ENCODE measurements around the gene TFG. TPM values are rescaled to one million over a fixed set of nuclear protein-coding genes. Genes with fewer than 3 reads are reported as not detected.

Gene TFG
- total and polyA plus RNA-seq, 9 of the 15 experiments (the other 6 are each of a cell fraction or from before 2014, with no cell fraction given), result 31.8 to 143 (median 57.8) TPM

DNA sequence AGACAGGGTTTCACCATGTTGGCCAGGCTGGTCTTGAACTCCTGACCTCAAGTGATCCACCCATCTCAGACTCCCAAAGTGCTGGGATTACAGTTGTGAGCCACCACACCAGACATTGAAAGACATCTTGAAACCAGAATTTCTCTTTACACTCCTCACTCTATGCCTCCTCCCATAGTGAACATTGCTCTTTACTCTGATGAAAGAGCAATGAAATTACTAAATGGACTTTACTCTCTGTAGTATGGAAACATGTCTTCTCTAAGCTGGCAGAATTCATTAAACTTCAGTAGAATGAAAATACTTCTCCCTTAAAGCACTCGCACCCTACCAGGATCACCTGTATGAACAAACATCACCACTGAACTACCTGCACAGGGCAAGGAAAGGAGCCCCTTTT lies 27.8 kb upstream of the TFG start:
- Histone ChIP-seq H3K4me3 (no peak overlapping the region), H4K20me1 (replicated peaks; ENCODE audit: control insufficient read depth, insufficient read depth, low read length) (no peaks in the 10 kb centered on the region), H3K27me3 (ENCODE audit: control insufficient read depth in 2 of 2, insufficient read depth in 2 of 2, low read length in 2 of 2) (no peaks in the 10 kb centered on the region), H3K36me3 (ENCODE audit: control insufficient read depth, insufficient read depth, low read length) (no peaks in the 10 kb centered on the region), H3K27ac (ENCODE audit: extremely low read depth, low read depth, low read length) (no peak overlapping the region), H3K9ac (ENCODE audit: insufficient read depth in 1 of 2, low read depth in 2 of 2, low read length in 2 of 2) (no peak overlapping the region), H3K9me1 (ENCODE audit: control insufficient read depth, insufficient read depth, low read length) (no peaks in the 10 kb centered on the region), H3K4me2 (ENCODE audit: insufficient read depth, low read length) (no peak overlapping the region), H3K79me2 (ENCODE audit: control insufficient read depth, insufficient read depth, low read length) (no peaks in the 10 kb centered on the region), H3K4me1 (replicated peaks in 1 of 2; ENCODE audit: control insufficient read depth in 2 of 2, insufficient read depth in 2 of 2, low read length in 2 of 2) (peaks cover 0 to 5% of the 10 kb centered on the region in 2 experiments; a peak in 2 of 5 replicates), H3K9me3 (replicated peaks; ENCODE audit: control insufficient read depth, insufficient read depth, low read depth, low read length) (no peaks in the 10 kb centered on the region), H2AFZ (ENCODE audit: low read depth, low read length) (no peak overlapping the region)
- no peak for DNase-seq (ENCODE audit: extremely low read depth in 1 of 4, low spot score in 3 of 4)
- POLR2A ChIA-PET, result interaction anchor here (0.5 kb wide), 1 partner anchor 400 kb away, joined by 3 read pairs; no protein-coding TSS in a partner anchor
- no TSS peak for BruUV-seq (replicated peaks)
- WGBS (ENCODE audit: insufficient coverage, low coverage, missing lambda C conversion rate), result 75% methylated on average over 1 of the region's 1 CpG
- TF ChIP-seq, protein P1, sequence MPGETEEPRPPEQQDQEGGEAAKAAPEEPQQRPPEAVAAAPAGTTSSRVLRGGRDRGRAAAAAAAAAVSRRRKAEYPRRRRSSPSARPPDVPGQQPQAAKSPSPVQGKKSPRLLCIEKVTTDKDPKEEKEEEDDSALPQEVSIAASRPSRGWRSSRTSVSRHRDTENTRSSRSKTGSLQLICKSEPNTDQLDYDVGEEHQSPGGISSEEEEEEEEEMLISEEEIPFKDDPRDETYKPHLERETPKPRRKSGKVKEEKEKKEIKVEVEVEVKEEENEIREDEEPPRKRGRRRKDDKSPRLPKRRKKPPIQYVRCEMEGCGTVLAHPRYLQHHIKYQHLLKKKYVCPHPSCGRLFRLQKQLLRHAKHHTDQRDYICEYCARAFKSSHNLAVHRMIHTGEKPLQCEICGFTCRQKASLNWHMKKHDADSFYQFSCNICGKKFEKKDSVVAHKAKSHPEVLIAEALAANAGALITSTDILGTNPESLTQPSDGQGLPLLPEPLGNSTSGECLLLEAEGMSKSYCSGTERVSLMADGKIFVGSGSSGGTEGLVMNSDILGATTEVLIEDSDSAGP (CRISPR knock-in tag; IDR thresholded peaks at IDR 0.05), result no peak
- TF ChIP-seq, protein P2, sequence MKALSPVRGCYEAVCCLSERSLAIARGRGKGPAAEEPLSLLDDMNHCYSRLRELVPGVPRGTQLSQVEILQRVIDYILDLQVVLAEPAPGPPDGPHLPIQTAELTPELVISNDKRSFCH (CRISPR knock-in tag; IDR thresholded peaks at IDR 0.05), result no peak
- TF ChIP-seq, protein P2 (tag; IDR thresholded peaks at IDR 0.05), result no peak
- TF ChIP-seq, protein P3, sequence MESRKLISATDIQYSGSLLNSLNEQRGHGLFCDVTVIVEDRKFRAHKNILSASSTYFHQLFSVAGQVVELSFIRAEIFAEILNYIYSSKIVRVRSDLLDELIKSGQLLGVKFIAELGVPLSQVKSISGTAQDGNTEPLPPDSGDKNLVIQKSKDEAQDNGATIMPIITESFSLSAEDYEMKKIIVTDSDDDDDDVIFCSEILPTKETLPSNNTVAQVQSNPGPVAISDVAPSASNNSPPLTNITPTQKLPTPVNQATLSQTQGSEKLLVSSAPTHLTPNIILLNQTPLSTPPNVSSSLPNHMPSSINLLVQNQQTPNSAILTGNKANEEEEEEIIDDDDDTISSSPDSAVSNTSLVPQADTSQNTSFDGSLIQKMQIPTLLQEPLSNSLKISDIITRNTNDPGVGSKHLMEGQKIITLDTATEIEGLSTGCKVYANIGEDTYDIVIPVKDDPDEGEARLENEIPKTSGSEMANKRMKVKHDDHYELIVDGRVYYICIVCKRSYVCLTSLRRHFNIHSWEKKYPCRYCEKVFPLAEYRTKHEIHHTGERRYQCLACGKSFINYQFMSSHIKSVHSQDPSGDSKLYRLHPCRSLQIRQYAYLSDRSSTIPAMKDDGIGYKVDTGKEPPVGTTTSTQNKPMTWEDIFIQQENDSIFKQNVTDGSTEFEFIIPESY (CRISPR knock-in tag; IDR thresholded peaks at IDR 0.05), result no peak
- TF ChIP-seq TARDBP (IDR thresholded peaks at IDR 0.05) (no peak), HCFC1 (IDR thresholded peaks at IDR 0.05; ENCODE audit: low read depth, low read length) (no peak), SIX5 (IDR thresholded peaks at IDR 0.05; ENCODE audit: borderline replicate concordance in 1 of 2, insufficient read depth in 1 of 2, low read depth in 1 of 2, low read length in 2 of 2) (no peak), ZC3H4 (CRISPR knock-in tag; IDR thresholded peaks at IDR 0.05; ENCODE audit: borderline replicate concordance) (no peak), SRSF7 (optimal IDR thresholded peaks at IDR 0.05; ENCODE audit: low read depth, low read length) (no peak), ZNF274 (IDR thresholded peaks at IDR 0.05; ENCODE audit: borderline replicate concordance, low read depth, low read length) (no peak), CBX2 (IDR thresholded peaks at IDR 0.05; ENCODE audit: insufficient read depth, low read length, poor library complexity, severe bottlenecking) (no peak), ZNF77 (CRISPR knock-in tag; IDR thresholded peaks at IDR 0.05) (no peak), ETV1 (tag; conservative IDR thresholded peaks at IDR 0.05; ENCODE audit: low read depth) (no peak), ZEB2 (IDR thresholded peaks at IDR 0.05) (no peak), ERF (CRISPR knock-in tag; IDR thresholded peaks at IDR 0.05) (no peak)
- TF ChIP-seq, protein P4, sequence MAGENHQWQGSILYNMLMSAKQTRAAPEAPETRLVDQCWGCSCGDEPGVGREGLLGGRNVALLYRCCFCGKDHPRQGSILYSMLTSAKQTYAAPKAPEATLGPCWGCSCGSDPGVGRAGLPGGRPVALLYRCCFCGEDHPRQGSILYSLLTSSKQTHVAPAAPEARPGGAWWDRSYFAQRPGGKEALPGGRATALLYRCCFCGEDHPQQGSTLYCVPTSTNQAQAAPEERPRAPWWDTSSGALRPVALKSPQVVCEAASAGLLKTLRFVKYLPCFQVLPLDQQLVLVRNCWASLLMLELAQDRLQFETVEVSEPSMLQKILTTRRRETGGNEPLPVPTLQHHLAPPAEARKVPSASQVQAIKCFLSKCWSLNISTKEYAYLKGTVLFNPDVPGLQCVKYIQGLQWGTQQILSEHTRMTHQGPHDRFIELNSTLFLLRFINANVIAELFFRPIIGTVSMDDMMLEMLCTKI (IDR thresholded peaks at IDR 0.05; ENCODE audit: partially characterized antibody), result no peak
- TF ChIP-seq, protein P5, sequence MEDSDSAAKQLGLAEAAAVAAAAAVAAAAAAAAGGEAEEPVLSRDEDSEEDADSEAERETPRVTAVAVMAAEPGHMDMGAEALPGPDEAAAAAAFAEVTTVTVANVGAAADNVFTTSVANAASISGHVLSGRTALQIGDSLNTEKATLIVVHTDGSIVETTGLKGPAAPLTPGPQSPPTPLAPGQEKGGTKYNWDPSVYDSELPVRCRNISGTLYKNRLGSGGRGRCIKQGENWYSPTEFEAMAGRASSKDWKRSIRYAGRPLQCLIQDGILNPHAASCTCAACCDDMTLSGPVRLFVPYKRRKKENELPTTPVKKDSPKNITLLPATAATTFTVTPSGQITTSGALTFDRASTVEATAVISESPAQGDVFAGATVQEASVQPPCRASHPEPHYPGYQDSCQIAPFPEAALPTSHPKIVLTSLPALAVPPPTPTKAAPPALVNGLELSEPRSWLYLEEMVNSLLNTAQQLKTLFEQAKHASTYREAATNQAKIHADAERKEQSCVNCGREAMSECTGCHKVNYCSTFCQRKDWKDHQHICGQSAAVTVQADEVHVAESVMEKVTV (CRISPR knock-in tag; IDR thresholded peaks at IDR 0.05), result no peak
- intact Hi-C loops (cut with micrococcal nuclease) (no loop called here), in situ Hi-C loops (cut with MboI) (no loop called here)
- FAIRE-seq, result no peak
- ATAC-seq, result no peak; the same call in 2 of the 3 replicates
- CTCF ChIA-PET (ENCODE audit: low intra/inter-chr PET ratio), result no interaction called here
